ENCODE measurements around the gene ANGPT4.
"Not testable (repeated sequence)": the region's sequence is repeated elsewhere in the genome, so short reads cannot be mapped to it uniquely, and the experiment has no call there.

ANGPT4 gene

GRCh38 chr20:840858-841567, 75.1 kb downstream of the ANGPT4 start:
- no peak for DNase-seq

DNA sequence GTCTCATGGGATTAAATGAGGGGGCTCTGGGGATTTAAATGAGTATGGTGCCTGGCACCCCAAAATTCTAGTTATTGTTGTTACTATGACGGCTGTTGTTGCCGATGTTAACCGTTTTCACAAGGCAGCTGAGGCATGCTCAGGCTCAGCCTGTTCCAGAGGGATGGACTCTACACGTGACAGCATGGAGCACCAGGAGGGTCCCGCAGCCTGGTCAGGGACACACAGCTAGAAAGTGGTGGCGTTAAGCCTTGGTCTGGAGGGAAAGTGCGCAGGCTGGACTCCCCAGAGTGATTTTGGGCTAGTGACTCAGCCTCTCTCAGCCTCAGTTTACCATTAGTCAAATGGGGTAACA, 75.7 kb downstream of the ANGPT4 start:
- DNase-seq: no peak

- no peak for DNase-seq
Observed at GRCh38 chr20:839626-840025, 76.5 kb downstream of the ANGPT4 start.

GRCh38 chr20:839015-839414, 77.1 kb downstream of the ANGPT4 start:
- no peak for DNase-seq

DNA sequence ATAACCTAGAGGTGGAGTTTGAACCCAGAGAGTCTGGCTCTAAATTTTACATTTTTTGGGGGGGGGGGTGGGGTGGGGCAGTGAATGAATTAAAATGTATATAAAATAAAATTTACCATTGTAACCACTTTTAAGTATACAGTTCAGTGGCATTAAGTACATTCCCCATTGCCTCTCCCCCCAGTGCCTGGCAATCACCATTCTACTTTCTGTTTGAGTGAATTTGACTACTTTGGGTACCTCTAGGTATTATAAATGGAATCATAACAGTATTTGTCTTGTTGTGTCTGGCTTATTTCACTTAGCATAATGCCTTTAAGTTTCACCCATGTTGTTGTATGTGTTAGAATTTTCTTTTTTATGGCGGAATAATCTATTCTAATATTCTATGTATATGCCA, 79.9 kb downstream of the ANGPT4 start:
- DNase-seq: no peak

DNA sequence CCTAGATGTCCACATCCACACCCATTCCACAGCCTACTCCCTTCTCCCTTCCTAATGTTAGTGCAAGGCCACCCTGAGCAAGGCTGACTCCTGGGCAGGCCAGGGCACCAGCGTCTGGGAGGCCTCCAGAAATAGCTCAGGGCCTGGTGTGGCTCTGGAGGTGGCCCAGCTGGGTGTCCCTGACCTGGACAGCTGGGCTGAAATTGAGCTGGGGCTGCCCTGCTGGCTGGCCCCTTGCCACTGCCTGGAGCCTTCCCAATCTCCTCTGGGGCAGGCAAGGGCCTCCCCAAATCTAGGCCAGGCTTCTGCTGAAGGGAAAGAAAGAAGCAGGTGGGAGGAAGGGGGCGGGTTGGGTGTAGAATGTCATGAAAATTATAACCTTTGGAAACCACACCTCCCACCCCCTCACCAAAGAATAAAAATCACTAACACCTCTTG, 80.5 kb downstream of the ANGPT4 start:
- DNase-seq: no peak

- no peak for DNase-seq
Observed at GRCh38 chr20:834151-834746, 81.9 kb downstream of the ANGPT4 start.

- DNase-seq: peak; percentile 94
Observed at GRCh38 chr20:833450-834150, 82.5 kb downstream of the ANGPT4 start, which contains the start of gene FAM110A. Gene FAM110A, plus strand, starts transcription at chr20:833715. Its CDS starts 11,090 bp downstream, at chr20:844805.

DNA sequence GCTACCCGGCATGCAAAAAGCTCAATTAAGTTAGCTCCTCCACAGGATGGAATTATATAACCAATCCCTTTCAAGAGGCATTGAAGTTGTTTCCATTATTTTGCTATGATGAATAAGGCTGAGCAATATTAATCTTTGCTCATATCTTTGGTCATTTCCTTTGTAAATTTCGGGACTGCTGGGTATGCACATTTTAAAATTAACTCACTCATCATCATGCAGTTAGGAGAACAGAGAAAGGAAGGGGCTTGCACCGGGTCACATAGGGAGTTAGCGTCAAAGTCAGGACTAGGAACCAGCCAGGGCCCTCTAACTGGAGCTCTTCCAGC, 83.0 kb downstream of the ANGPT4 start:
- no peak for DNase-seq

DNA sequence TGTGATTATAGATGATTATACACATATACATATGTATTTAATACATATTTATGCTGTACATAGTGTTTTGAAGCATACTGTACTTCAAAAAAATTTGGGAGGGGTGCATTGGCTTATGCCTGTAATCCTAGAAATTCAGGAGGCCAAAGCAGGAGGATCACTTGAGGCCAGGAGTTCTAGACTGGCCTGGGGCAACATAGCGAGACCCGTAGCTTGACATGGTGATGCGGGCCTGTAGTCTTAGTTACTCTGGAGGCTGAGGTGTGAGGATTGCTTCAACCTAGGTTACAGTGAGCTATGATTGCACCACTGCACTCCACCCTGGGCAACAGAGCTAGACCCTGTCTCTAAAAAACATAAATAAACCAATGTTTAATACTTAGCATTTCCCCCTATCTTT, 84.2 kb downstream of the ANGPT4 start:
- no peak for DNase-seq

GRCh38 chr20:831251-831650, 84.9 kb downstream of the ANGPT4 start:
- no peak for DNase-seq

DNA sequence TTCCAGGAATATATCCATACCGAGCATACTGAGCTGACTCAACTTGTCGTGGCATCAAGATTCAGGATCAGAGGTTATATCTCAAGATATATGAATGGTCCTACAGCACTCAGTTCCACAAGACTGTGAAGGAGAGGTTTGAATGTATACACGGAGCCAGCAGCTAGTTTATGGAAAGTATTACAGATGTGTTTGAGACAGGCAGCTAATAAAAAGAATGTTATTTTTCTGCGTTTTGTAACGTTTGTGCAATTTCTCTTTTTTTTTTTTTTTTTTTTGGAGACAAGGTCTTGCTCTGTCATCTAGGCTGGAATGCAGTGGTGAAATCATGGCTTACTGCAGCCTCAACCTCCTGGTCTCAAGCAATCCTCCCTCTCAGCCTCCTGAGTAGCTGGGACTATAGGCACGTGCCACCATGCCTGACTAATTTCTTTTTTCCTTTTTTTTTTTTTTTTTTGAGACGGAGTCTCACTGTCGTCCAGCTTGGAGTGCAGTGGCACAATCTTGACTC, 86.1 kb downstream of the ANGPT4 start:
- DNase-seq: no peak

- no peak for DNase-seq
Observed at GRCh38 chr20:829551-829950, 86.6 kb downstream of the ANGPT4 start.

GRCh38 chr20:828987-829386, 87.1 kb downstream of the ANGPT4 start:
- DNase-seq: no peak

- not testable (repeated sequence) for DNase-seq
Observed at GRCh38 chr20:827981-828380, 88.2 kb downstream of the ANGPT4 start.

DNA sequence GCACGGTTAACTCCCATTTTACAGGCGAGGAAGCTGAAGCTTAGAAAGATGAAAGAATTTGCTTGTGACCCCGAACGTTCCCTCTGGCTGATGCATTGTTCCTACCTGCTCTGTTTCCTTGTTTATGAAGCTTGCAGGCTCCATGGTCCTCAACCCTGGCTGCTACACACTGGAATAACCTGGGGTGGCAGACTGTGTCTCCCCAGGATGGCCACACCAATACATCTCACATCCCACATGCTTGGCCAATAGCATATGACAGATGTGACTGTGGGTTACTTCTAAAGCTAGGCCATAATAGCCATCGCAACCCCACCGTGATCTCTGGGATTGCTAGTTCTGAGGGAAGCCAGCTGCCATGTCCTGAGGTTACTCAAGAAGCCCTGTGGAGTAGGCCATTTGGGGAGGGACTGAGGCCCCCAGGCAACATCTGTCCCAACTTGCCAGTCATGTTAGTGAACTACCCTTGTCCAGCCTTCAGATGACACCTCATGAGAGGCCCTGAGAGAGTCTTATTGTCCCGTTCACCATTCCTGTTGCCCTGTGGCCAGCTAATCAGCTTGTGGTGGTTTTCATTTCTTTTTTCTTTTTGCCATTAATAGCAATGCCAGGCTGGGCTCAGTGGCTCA, 89.3 kb downstream of the ANGPT4 start:
- DNase-seq: no peak

DNA sequence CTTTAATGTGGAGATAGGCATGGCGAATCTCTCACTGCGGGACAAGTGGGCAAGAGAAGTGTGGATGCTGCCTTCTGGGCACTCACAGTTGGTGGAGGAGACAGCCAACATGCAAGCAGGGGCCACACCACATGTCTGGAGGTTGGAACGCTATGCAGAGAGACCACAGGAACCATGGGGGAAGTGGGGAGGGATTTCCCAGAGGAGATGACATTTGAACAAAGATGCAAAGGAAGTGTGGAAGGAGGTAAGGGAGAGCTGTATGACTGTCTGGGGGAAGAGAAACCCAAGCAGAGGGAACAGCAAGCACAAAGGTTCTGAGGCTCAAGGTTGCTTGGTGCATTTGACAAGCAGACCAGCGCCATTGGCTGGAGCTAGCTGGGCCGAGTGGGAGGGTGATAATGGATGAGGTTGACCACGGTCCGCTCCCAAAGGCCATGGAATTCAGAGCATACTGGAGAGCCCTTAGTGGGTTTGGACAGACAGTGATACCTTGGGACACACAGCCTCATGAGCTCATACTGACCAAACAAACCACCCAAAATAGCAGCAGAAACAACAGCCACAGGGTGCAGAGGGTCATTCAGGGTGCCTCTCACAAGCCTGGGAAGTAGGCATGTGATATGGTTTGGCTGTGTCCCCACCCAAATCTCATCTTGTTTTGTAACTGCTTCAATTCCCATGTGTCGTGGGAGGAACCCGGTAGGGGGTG, 90.3 kb downstream of the ANGPT4 start:
- no peak for DNase-seq

- no peak for DNase-seq
Observed at GRCh38 chr20:824916-825315, 91.2 kb downstream of the ANGPT4 start.

GRCh38 chr20:824490-824889, 91.6 kb downstream of the ANGPT4 start:
- no peak for DNase-seq

DNA sequence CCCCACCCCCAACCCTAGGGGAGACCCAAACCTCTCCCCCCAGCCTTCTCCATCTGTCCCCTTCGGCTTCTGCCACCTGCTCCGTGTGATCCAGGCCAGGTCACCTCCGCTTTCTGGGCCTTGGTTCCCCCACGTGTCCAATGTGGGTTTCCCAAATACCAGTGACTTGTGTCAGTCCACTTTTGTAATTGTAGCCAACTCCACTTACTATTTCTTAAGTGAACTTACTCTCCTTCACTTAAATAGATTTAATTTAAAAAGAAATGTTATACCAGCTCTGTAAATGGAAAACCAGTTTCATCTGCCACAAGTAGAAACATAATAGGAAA, 92.6 kb downstream of the ANGPT4 start:
- DNase-seq: no peak

DNA sequence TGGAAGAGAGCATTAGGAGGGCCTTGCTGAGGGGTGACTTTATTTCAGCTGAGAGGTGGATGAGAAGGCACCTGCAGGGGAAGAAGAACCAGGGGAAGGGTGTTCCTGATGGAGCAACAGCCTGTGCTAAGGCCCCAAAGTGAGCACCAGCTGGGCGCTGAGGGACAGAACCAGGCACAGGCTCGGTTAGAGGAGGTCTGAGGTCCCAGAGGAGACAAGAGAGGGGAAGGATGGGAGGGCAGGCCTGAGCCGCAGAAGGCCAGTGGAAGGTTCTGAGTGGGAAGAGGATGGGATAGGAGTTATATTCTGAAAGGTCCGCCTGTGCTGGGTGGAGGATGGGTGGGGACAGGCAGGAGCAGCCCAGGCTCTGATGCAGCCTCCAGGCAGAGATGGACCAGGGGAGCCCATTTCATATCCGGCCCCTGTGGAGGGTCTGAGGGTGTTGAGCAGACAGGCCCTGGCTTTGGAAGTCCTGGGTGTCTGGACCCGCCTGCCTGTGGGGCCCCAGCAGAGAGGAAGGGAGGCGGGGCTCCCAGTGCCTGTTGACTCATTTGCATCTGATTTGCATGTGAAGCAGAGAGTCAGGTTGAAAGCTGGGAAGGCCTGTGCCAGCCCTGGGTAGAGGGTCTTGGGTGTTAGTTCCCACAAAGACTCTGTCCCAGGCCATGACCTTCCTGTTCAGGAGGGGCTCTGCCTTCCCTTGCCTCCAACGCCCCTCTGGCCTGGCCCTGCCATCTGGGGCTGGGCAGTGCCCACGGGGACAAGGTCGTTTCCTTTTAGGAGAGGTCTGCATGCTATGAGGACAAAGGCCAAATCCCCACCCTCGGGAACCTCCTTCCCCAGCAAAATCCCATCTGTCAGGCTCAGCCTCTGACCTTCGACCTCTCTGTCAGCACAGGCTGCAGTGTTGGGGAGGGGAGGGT, 93.2 kb downstream of the ANGPT4 start:
- no peak for DNase-seq

DNA sequence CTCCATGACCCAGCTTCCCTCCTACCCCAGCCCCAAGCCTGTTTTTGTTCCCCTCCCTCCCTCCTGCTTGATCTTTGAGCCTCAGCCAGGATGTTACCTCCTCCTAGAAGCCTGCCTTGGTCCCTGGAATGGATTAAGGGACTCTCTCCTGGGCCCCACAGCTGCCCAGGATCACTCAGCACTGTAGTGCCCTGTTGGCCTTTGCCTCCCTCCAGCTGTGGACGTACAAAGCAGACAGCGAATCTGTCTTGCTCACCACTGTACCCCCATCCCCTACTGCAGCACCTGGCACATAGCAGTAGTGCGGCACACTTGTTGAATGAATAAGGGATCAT, 94.4 kb downstream of the ANGPT4 start:
- DNase-seq: no peak

Measured in NCI-H1092 treated with DMSO at 0.1 percent for 48 hours (cell line).